ENCODE measurements around the gene BHLHA9.

BHLHA9 gene

DNA sequence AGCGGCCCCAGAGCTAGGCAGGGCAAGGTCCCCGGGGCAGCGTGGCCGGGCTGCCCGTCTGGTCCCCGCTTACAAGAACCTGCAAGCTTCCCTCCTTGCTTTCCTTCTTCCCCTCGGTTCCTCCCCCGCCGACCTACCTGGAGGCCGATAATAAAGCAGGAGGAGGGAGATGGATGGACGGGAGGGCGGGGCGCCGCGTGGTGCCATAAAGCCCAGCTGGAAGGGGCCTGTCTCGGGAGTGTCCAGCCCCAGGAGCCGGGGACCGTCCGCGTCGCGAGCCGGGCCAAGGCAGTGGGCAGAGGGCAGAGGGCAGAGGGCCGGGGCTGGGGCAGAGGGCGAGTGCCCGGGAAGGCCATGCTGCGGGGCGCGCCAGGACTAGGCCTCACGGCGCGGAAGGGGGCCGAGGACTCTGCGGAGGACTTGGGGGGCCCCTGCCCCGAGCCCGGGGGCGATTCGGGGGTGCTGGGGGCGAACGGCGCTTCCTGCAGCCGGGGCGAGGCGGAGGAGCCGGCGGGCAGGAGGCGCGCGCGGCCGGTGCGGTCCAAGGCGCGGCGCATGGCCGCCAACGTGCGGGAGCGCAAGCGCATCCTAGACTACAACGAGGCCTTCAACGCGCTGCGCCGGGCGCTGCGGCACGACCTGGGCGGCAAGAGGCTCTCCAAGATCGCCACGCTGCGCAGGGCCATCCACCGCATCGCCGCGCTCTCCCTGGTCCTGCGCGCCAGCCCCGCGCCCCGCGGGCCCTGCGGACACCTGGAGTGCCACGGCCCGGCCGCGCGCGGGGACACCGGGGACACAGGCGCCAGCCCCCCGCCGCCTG, at the start of gene BHLHA9:
BHLHA9 (plus strand) TSS at position 235 of the 820 bp plus-strand sequence; CDS start at position 355, 120 bp downstream.
- Mint-ChIP-seq H3K9me3 (no peaks in the 10 kb centered on the region), H3K4me3 (peak within 1 kb of the TSS; percentile 9 to 10), H3K4me1 (peaks cover 15 to 29% of the 10 kb centered on the region in 2 donors), H3K27ac (peak within 1 kb of the TSS; percentile 25), H3K36me3 (peaks cover 0 to 2% of the 10 kb centered on the region in 2 donors), H3K27me3 (peaks cover 15 to 36% of the 10 kb centered on the region in 2 donors)
- no peak for DNase-seq
- ATAC-seq (replicated peaks): no peak

GRCh38 chr17:1221209-1221608, 49.0 kb upstream of the BHLHA9 start:
- Mint-ChIP-seq H3K27me3 (no peaks in the 10 kb centered on the region), H3K9me3 (no peaks in the 10 kb centered on the region), H3K4me1 (peaks cover 31 to 54% of the 10 kb centered on the region in 2 donors), H3K36me3 (peaks cover 22 to 43% of the 10 kb centered on the region in 2 donors), H3K4me3 (no peak overlapping the region), H3K27ac (no peak overlapping the region)
- no peak for DNase-seq
- ATAC-seq (replicated peaks): no peak

- Mint-ChIP-seq H3K27ac (no peak overlapping the region), H3K36me3 (peaks cover 25 to 50% of the 10 kb centered on the region in 2 donors), H3K27me3 (no peaks in the 10 kb centered on the region)
Measured at GRCh38 chr17:1222321-1222720, 47.9 kb upstream of the BHLHA9 start.

DNA sequence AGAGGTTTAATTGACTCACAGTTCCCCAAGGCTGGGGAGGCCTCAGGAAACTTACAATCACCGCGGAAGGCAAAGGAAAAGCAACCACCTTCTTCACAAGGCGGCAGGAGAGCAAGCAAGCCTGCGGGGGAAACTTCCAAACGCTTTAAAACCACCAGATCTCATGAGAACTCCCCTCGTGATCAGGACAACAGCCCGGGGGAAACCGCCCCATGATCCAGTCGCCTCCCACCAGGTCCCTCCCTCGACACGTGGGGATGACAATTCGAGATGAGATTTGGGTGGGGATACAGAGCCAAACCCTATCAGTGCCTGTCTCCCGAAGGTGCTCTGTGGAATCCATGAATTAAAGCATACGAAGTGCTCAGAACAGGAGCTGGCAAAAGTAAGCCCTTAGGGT, 46.6 kb upstream of the BHLHA9 start:
- no peak for DNase-seq
- H3K4me3 Mint-ChIP-seq: no peak overlapping the region
- H3K4me1 Mint-ChIP-seq: peaks cover 30 to 63% of the 10 kb centered on the region in 2 donors
- H3K27ac Mint-ChIP-seq: no peak overlapping the region
- ATAC-seq (replicated peaks): no peak
- H3K27me3 Mint-ChIP-seq: no peaks in the 10 kb centered on the region
- H3K9me3 Mint-ChIP-seq: no peaks in the 10 kb centered on the region
- peaks cover 30 to 59% of the 10 kb centered on the region in 2 donors for H3K36me3 Mint-ChIP-seq

More at GRCh38 chr17:1222321-1222720, 47.9 kb upstream of the BHLHA9 start:
- ATAC-seq (replicated peaks) (no peak), DNase-seq (no peak)
- no peaks in the 10 kb centered on the region for H3K9me3 Mint-ChIP-seq
- no peak overlapping the region for H3K4me3 Mint-ChIP-seq
- H3K4me1 Mint-ChIP-seq: peaks cover 24 to 54% of the 10 kb centered on the region in 2 donors

DNA sequence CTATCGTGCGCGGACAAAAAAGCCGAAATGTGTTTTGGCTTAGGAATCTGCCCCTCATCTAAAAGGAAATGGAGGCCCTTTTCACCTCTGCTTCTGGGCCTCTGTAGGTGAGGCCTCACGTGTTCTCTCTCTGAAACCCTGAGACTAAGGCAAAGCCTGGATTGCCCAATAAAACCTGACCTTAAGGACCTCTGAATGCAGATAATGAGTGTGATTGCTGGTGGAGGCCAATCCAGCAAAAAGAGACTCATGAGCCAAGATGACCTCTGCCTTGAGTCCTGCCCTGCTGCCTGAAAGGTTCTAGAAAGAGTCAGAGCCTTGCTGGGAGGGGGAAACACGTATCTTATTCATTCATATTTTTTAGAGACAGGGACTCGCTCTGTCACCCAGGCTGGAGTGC, 45.9 kb upstream of the BHLHA9 start:
- H3K27ac Mint-ChIP-seq: no peak overlapping the region
- peaks cover 30 to 56% of the 10 kb centered on the region in 2 donors for H3K36me3 Mint-ChIP-seq

GRCh38 chr17:1226308-1226707, 43.9 kb upstream of the BHLHA9 start:
- DNase-seq (no peak), ATAC-seq (replicated peaks) (no peak)
- Mint-ChIP-seq H3K27me3 (no peaks in the 10 kb centered on the region), H3K27ac (no peak overlapping the region), H3K36me3 (peaks cover 21 to 48% of the 10 kb centered on the region in 2 donors), H3K4me1 (peaks cover 28 to 60% of the 10 kb centered on the region in 2 donors), H3K9me3 (no peaks in the 10 kb centered on the region), H3K4me3 (no peak overlapping the region)

More for the DNA sequence above, 45.9 kb upstream of the BHLHA9 start:
- Mint-ChIP-seq H3K9me3 (no peaks in the 10 kb centered on the region), H3K4me3 (no peak overlapping the region), H3K4me1 (peaks cover 30 to 56% of the 10 kb centered on the region in 2 donors), H3K27me3 (no peaks in the 10 kb centered on the region)
- ATAC-seq (replicated peaks) (no peak), DNase-seq (no peak)

DNA sequence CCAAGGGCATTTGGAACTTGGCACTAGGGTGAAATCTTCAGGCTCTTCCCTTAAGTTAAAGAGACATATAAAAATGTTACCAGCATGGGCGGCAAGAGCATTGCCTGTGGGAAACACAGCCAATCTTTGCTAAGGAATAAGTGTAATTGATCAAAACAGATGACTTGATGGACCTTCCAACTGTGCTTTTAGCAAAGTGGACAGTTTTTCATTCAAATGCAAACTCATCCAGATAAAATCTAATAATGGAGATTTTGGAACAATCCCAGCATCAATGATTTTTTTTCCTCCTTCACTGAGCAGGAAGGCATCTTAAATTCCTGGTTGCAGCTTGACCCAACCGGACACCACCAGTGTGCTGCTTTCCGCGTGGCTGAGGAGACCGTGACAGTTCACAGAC, 42.9 kb upstream of the BHLHA9 start:
- no peaks in the 10 kb centered on the region for H3K9me3 Mint-ChIP-seq
- ATAC-seq (replicated peaks) (no peak), DNase-seq (no peak)
- H3K27me3 Mint-ChIP-seq: peaks cover 7 to 10% of the 10 kb centered on the region in 2 donors
- peaks cover 16 to 43% of the 10 kb centered on the region in 2 donors for H3K36me3 Mint-ChIP-seq
- peak overlapping the region; percentile 92 to 93 for H3K4me3 Mint-ChIP-seq
- peaks cover 35 to 67% of the 10 kb centered on the region in 2 donors for H3K4me1 Mint-ChIP-seq
- peak overlapping the region; percentile 91 for H3K27ac Mint-ChIP-seq

- peak overlapping the region; percentile 91 for H3K27ac Mint-ChIP-seq
- peaks cover 34 to 67% of the 10 kb centered on the region in 2 donors for H3K4me1 Mint-ChIP-seq
- peak overlapping the region; percentile 92 to 93 for H3K4me3 Mint-ChIP-seq
- ATAC-seq (replicated peaks) (peak; percentile 62), DNase-seq (peak; percentile 55)
- H3K9me3 Mint-ChIP-seq: no peaks in the 10 kb centered on the region
- peaks cover 8 to 17% of the 10 kb centered on the region in 2 donors for H3K27me3 Mint-ChIP-seq
- H3K36me3 Mint-ChIP-seq: peaks cover 16 to 41% of the 10 kb centered on the region in 2 donors
Measured at GRCh38 chr17:1227917-1228780, 42.1 kb upstream of the BHLHA9 start.

- Mint-ChIP-seq H3K9me3 (no peaks in the 10 kb centered on the region), H3K27ac (peak overlapping the region; percentile 56), H3K4me1 (peaks cover 28 to 61% of the 10 kb centered on the region in 2 donors), H3K36me3 (peaks cover 12 to 34% of the 10 kb centered on the region in 2 donors), H3K27me3 (peaks cover 8 to 17% of the 10 kb centered on the region in 2 donors), H3K4me3 (peak overlapping the region; percentile 92 to 93)
- peak; percentile 29 to 41 for ATAC-seq (replicated peaks)
- peak; percentile 21 for DNase-seq
Measured at GRCh38 chr17:1228781-1229348, 41.4 kb upstream of the BHLHA9 start.

- Mint-ChIP-seq H3K9me3 (no peaks in the 10 kb centered on the region), H3K27me3 (peaks cover 11 to 17% of the 10 kb centered on the region in 2 donors)
Measured at GRCh38 chr17:1229349-1229899, 40.8 kb upstream of the BHLHA9 start.

GRCh38 chr17:1229900-1230501, 40.2 kb upstream of the BHLHA9 start:
- Mint-ChIP-seq H3K27me3 (peaks cover 11 to 17% of the 10 kb centered on the region in 2 donors), H3K4me1 (peaks cover 29 to 57% of the 10 kb centered on the region in 2 donors), H3K36me3 (peaks cover 12 to 28% of the 10 kb centered on the region in 2 donors), H3K27ac (peak overlapping the region; percentile 96), H3K4me3 (peak overlapping the region; percentile 93 to 94), H3K9me3 (no peaks in the 10 kb centered on the region)
- DNase-seq (no peak), ATAC-seq (replicated peaks) (no peak)

More at GRCh38 chr17:1229349-1229899, 40.8 kb upstream of the BHLHA9 start:
- Mint-ChIP-seq H3K4me3 (peak overlapping the region; percentile 86 to 93), H3K27ac (peak overlapping the region; percentile 89), H3K36me3 (peaks cover 12 to 33% of the 10 kb centered on the region in 2 donors), H3K4me1 (peaks cover 27 to 60% of the 10 kb centered on the region in 2 donors)
- peak; percentile 80 for DNase-seq
- ATAC-seq (replicated peaks): peak; percentile 68 to 75

- ATAC-seq (replicated peaks): no peak
- Mint-ChIP-seq H3K9me3 (no peaks in the 10 kb centered on the region), H3K4me3 (peak overlapping the region; percentile 11 to 20), H3K27me3 (peaks cover 11 to 17% of the 10 kb centered on the region in 2 donors), H3K27ac (peak overlapping the region; percentile 16), H3K4me1 (peaks cover 22 to 45% of the 10 kb centered on the region in 2 donors), H3K36me3 (peaks cover 5 to 17% of the 10 kb centered on the region in 2 donors)
- DNase-seq: no peak
Measured at GRCh38 chr17:1231456-1231855, 38.8 kb upstream of the BHLHA9 start.

- peaks cover 4 to 12% of the 10 kb centered on the region in 2 donors for H3K36me3 Mint-ChIP-seq
- no peak for ATAC-seq (replicated peaks)
- no peaks in the 10 kb centered on the region for H3K9me3 Mint-ChIP-seq
- peaks cover 11 to 17% of the 10 kb centered on the region in 2 donors for H3K27me3 Mint-ChIP-seq
- peaks cover 22 to 37% of the 10 kb centered on the region in 2 donors for H3K4me1 Mint-ChIP-seq
- peak overlapping the region; percentile 2 for H3K27ac Mint-ChIP-seq
- no peak for DNase-seq
- H3K4me3 Mint-ChIP-seq: no peak overlapping the region
Measured at GRCh38 chr17:1232331-1232730, 37.9 kb upstream of the BHLHA9 start.
